ENCODE results near the gene PCSK9. TPM values are rescaled to one million over a fixed set of nuclear protein-coding genes. Genes with fewer than 3 reads are reported as not detected.

PCSK9 gene
- not detected for total RNA-seq

DNA sequence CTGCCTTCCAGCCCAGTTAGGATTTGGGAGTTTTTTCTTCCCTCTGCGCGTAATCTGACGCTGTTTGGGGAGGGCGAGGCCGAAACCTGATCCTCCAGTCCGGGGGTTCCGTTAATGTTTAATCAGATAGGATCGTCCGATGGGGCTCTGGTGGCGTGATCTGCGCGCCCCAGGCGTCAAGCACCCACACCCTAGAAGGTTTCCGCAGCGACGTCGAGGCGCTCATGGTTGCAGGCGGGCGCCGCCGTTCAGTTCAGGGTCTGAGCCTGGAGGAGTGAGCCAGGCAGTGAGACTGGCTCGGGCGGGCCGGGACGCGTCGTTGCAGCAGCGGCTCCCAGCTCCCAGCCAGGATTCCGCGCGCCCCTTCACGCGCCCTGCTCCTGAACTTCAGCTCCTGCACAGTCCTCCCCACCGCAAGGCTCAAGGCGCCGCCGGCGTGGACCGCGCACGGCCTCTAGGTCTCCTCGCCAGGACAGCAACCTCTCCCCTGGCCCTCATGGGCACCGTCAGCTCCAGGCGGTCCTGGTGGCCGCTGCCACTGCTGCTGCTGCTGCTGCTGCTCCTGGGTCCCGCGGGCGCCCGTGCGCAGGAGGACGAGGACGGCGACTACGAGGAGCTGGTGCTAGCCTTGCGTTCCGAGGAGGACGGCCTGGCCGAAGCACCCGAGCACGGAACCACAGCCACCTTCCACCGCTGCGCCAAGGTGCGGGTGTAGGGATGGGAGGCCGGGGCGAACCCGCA is at the start of gene PCSK9:
TSS of gene PCSK9 (plus strand) at position 207 of the 741 bp plus-strand sequence. CDS start at position 497, 290 bp downstream.
- ChIA-PET CTCF (no interaction called here), POLR2A (no interaction called here)
- H3K4me1 Mint-ChIP-seq, result peaks cover 2% of the 10 kb centered on the region
- H3K27me3 Mint-ChIP-seq, result peaks cover 71% of the 10 kb centered on the region
- H3K9me3 Mint-ChIP-seq, result no peaks in the 10 kb centered on the region
- H3K36me3 Mint-ChIP-seq (ENCODE audit: low read depth), result no peaks in the 10 kb centered on the region
- H3K27ac Mint-ChIP-seq, result no peak within 1 kb of the TSS
- no peak for DNase-seq
- H3K4me3 Mint-ChIP-seq, result no peak within 1 kb of the TSS

DNA sequence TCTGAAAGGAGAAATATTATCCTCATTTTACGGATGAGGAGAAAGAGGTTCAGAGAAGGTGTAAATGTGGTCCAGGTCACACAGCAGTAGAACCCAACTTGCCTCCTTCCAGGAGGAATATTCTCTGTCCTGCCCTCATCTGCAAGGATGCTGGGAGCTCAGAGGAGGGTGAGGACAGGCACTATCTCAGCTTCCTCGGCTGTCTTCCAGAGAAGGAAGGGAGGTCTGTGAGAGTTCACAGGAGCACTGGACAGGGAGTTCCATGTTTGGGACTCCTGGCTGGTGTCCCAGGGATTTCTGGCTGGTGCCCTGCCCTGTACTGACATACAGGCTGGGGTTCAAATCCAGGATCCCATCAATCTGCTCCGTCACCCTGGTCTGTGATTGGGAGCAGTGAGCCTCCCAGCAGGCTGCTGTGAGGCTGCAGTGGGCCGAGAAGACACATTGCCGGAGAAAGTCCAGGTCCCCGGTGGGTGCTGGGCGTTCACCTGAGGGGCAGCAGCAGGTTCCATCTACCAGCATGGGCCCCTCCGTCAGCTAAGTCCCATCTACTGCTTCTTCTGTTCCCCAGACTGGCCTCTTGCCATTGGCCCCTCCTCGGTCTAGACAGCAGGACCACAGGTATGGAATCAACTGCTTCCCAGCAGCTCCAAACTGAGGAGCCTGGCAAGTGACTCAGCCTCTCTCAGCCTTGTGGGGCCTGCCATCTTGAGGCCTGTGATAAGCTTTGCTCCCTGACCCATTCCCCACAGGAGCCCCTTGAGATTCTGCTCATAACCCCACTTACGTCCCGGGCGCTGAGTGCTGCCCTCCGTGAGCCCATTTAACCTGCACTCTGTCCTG is 49.2 kb upstream of the PCSK9 start:
- CTCF ChIA-PET, result interaction anchor here (0.6 to 3.6 kb wide), 3 partner anchors 19 to 724 kb away, joined by 3 to 15 read pairs (median 4); no protein-coding TSS in a partner anchor
- POLR2A ChIA-PET, result no interaction called here
- Mint-ChIP-seq H3K27ac (no peak overlapping the region), H3K4me1 (peaks cover 6% of the 10 kb centered on the region), H3K9me3 (no peaks in the 10 kb centered on the region), H3K27me3 (peaks cover 1% of the 10 kb centered on the region), H3K36me3 (ENCODE audit: low read depth) (no peaks in the 10 kb centered on the region), H3K4me3 (no peak overlapping the region)
- no peak for DNase-seq

GRCh38 chr1:54990916-54991315 is 48.4 kb upstream of the PCSK9 start:
- no peak overlapping the region for H3K27ac Mint-ChIP-seq
- no peaks in the 10 kb centered on the region for H3K9me3 Mint-ChIP-seq
- no peak for DNase-seq
- peaks cover 13% of the 10 kb centered on the region for H3K4me1 Mint-ChIP-seq
- CTCF ChIA-PET, result interaction anchor here (3.6 kb wide), 1 partner anchor 41 kb away, joined by 15 read pairs; no protein-coding TSS in a partner anchor
- POLR2A ChIA-PET, result no interaction called here
- no peaks in the 10 kb centered on the region for H3K36me3 Mint-ChIP-seq (ENCODE audit: low read depth)
- no peak overlapping the region for H3K4me3 Mint-ChIP-seq
- H3K27me3 Mint-ChIP-seq, result peaks cover 7% of the 10 kb centered on the region

- no peak for DNase-seq
- ChIA-PET POLR2A (no interaction called here), CTCF (interaction anchor here (0.8 to 3.6 kb wide), 2 partner anchors 8 to 42 kb away, joined by 3 to 15 read pairs; no protein-coding TSS in a partner anchor)
- Mint-ChIP-seq H3K27me3 (peaks cover 16% of the 10 kb centered on the region), H3K4me1 (peaks cover 23% of the 10 kb centered on the region), H3K36me3 (ENCODE audit: low read depth) (no peaks in the 10 kb centered on the region), H3K4me3 (no peak overlapping the region), H3K27ac (no peak overlapping the region), H3K9me3 (no peaks in the 10 kb centered on the region)
These were observed 47.4 kb upstream of the PCSK9 start for GRCh38 chr1:54991939-54992338.

DNA sequence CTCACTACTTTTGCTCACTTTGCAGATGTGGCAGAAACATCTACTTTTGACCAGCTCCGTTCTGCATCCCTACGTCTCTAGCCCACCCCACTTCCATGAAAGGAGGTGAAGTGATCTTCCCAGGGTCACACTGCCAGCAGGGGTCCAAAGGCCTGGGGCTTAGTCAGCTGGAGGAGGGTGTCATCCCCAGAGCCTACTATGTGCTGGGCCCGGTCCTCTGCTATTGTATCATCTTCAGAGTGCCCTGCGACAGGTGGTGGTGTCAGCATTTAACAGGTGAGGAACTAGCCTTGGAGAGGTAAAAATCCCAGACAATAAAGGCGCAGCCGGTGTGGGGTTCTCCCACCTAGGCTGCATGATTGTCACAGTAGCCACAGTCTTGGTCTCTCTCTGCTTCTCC is 46.2 kb upstream of the PCSK9 start:
- ChIA-PET CTCF (interaction anchor here (0.8 to 1.6 kb wide), 2 partner anchors 23 to 48 kb away, joined by 3 to 5 read pairs; no protein-coding TSS in a partner anchor), POLR2A (no interaction called here)
- H3K27ac Mint-ChIP-seq, result no peak overlapping the region
- no peaks in the 10 kb centered on the region for H3K36me3 Mint-ChIP-seq (ENCODE audit: low read depth)
- no peak for DNase-seq
- no peaks in the 10 kb centered on the region for H3K9me3 Mint-ChIP-seq
- peaks cover 26% of the 10 kb centered on the region for H3K27me3 Mint-ChIP-seq
- peaks cover 28% of the 10 kb centered on the region for H3K4me1 Mint-ChIP-seq
- no peak overlapping the region for H3K4me3 Mint-ChIP-seq

DNA sequence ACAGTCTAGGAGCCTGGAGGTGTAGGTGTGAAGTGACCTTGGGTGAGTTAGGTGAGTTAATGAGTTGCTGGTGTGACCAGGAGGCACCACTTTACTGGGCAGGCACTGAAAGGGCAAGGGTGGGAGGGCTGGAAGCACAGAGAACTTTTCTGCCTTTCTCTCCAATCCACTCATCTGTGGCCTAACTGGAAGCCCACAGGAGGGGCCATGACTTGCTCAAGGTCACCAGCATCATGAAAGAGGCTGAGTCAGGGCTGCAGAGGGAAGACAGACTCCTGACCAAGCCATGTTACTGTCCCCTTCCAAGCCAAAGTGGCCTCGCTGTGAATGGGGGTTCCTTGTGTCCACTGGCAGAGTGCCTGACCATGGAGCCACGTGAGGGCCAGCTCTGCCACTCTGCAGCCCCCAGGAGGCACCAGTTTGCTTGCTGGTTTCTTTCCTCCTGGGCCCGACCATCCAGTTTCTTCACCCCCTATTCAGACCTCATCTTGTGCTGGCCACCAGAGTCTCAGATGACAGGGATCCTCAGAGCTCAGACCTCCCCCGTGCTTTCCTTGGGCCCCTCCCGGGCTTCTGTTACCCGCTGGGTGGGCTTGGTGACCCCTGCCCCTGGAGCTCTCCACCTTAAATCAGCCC is 44.9 kb upstream of the PCSK9 start:
- Mint-ChIP-seq H3K27me3 (peaks cover 31% of the 10 kb centered on the region), H3K27ac (peak overlapping the region; percentile 84), H3K9me3 (no peaks in the 10 kb centered on the region), H3K36me3 (ENCODE audit: low read depth) (no peaks in the 10 kb centered on the region), H3K4me1 (peaks cover 28% of the 10 kb centered on the region), H3K4me3 (no peak overlapping the region)
- DNase-seq, result no peak
- ChIA-PET POLR2A (no interaction called here), CTCF (interaction anchor here (0.6 to 4.9 kb wide), 2 partner anchors 47 to 566 kb away, joined by 4 to 94 read pairs; no protein-coding TSS in a partner anchor)

DNA sequence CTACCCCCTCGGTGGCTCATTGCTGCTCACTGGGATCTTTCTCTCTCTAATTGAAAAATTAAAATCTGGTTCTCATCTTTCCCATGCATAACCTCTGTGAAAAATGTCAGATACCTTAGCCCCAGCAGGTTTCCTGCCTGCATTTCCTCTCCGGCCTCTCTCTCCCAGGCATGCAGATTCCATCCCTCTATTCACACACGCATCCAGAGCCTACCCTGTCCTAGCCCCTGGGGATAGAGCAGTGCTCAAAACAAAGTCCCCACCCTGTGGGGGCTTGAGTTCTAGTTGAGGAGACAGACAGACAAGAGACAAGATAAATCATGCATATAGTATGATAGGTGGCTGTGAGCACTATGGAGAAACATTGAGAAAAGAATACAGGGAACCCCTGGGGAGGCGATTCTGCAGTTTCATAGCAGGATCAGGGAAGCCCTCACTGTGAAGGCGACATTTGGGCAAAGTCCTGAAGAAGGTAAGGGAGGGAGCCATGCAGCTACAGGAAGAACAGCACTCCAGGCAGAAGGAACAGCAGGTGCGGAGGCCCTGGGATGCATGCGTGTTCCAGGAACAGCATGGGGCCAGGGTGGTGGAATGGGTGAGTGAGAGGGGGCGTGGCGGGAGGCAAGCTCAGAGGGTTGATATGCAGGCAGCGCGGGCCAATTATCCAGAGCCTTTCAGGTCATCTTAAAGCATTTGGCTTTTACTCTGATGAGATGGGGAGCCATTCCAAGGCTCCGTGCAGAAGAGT is 44.2 kb upstream of the PCSK9 start:
- Mint-ChIP-seq H3K9me3 (no peaks in the 10 kb centered on the region), H3K4me3 (no peak overlapping the region), H3K36me3 (ENCODE audit: low read depth) (no peaks in the 10 kb centered on the region), H3K4me1 (peaks cover 28% of the 10 kb centered on the region), H3K27ac (peak overlapping the region; percentile 84), H3K27me3 (peaks cover 35% of the 10 kb centered on the region)
- CTCF ChIA-PET, result interaction anchor here (1.2 to 4.9 kb wide), 10 partner anchors 8 to 191 kb away, joined by 3 to 94 read pairs (median 5); no protein-coding TSS in a partner anchor
- DNase-seq, result no peak
- POLR2A ChIA-PET, result no interaction called here

DNA sequence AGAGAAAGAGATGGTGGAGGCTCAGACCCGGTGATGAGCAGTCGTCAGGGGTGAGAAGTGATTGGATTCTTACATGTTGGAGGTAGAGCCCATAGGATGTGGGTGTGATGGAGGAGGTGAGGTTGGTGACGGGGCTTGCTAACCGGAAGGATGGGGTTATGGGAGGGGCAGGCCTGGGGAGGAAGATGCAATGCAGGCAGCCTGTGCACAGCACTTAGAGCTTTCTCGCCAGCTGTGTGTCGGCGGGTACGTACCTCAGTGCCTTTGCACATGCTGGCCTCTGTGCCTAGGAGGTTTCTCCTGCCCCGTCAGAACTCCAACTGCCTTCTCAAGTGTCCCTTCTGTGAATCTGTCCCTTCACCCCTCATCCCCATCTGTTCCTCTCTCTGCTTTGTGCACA is 43.5 kb upstream of the PCSK9 start:
- peaks cover 28% of the 10 kb centered on the region for H3K4me1 Mint-ChIP-seq
- H3K4me3 Mint-ChIP-seq, result no peak overlapping the region
- ChIA-PET POLR2A (no interaction called here), CTCF (interaction anchor here (1.0 to 4.9 kb wide), 17 partner anchors 9 to 323 kb away, joined by 3 to 94 read pairs (median 4); partner anchors contain the start of gene DHCR24)
- peak; percentile 66 for DNase-seq
- peak overlapping the region; percentile 84 for H3K27ac Mint-ChIP-seq
- H3K9me3 Mint-ChIP-seq, result no peaks in the 10 kb centered on the region
- H3K36me3 Mint-ChIP-seq (ENCODE audit: low read depth), result no peaks in the 10 kb centered on the region
- peaks cover 35% of the 10 kb centered on the region for H3K27me3 Mint-ChIP-seq

- POLR2A ChIA-PET, result no interaction called here
- Mint-ChIP-seq H3K27me3 (peaks cover 35% of the 10 kb centered on the region), H3K27ac (peak overlapping the region; percentile 84), H3K4me1 (peaks cover 28% of the 10 kb centered on the region), H3K36me3 (ENCODE audit: low read depth) (no peaks in the 10 kb centered on the region), H3K9me3 (no peaks in the 10 kb centered on the region), H3K4me3 (no peak overlapping the region)
- CTCF ChIA-PET, result interaction anchor here (1.0 to 4.9 kb wide), 17 partner anchors 9 to 324 kb away, joined by 3 to 94 read pairs (median 4); partner anchors contain the start of gene DHCR24
- DNase-seq, result peak; percentile 82
These were observed 42.9 kb upstream of the PCSK9 start for GRCh38 chr1:54996359-54996868.

DNA sequence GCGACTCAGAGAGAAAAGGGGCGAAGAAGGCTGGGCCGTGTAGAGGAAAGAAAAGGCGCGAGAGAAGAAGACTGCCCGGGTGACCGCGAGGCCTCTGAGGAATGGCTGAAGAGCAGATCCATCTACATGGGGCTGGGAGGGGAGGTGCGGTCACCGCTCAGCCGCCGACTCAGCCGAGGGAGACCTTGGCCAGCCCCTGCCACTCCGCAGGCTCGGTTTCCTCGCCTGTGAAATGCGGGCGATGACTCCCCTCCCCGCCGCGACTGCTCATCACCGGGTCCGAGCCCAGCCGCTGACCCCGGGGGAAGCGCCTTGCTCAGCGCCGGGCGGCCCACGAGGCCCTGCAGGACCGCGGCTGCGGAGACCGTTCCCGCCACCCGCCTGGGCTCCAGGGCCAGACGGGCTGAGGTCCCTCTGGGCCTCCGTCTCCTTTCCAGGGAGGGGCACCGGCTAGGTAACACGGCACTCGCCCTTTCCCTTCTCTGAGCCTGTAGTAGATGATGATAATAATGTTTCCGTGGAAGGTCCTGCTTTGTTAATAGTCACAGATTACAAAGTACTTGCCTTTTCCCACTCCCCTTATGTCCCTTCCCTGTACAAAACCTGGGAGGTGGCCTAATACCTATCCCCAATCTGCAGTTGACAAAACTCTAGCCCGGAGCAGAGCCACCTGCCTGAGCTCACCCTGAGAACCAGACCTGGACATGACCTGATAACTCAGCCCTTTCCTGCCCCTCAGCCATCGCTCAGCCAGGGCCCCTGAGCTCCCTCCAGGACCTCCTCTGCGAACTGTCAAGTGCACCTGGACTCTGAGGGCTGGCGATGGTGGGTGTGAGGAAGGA is 42.3 kb upstream of the PCSK9 start:
- Mint-ChIP-seq H3K27me3 (peaks cover 35% of the 10 kb centered on the region), H3K4me3 (no peak overlapping the region), H3K27ac (peak overlapping the region; percentile 26), H3K36me3 (ENCODE audit: low read depth) (no peaks in the 10 kb centered on the region), H3K9me3 (no peaks in the 10 kb centered on the region), H3K4me1 (peaks cover 28% of the 10 kb centered on the region)
- DNase-seq, result no peak
- ChIA-PET POLR2A (no interaction called here), CTCF (interaction anchor here (1.0 to 4.9 kb wide), 15 partner anchors 10 to 325 kb away, joined by 3 to 94 read pairs (median 5); partner anchors contain the start of gene DHCR24)

GRCh38 chr1:54997711-54997986 is 41.7 kb upstream of the PCSK9 start:
- CTCF ChIA-PET, result interaction anchor here (1.9 to 4.9 kb wide), 3 partner anchors 10 to 50 kb away, joined by 5 to 94 read pairs (median 20); no protein-coding TSS in a partner anchor
- no peak for DNase-seq
- POLR2A ChIA-PET, result no interaction called here
- H3K4me1 Mint-ChIP-seq, result peaks cover 28% of the 10 kb centered on the region
- peaks cover 35% of the 10 kb centered on the region for H3K27me3 Mint-ChIP-seq
- H3K9me3 Mint-ChIP-seq, result no peaks in the 10 kb centered on the region
- H3K4me3 Mint-ChIP-seq, result no peak overlapping the region
- no peaks in the 10 kb centered on the region for H3K36me3 Mint-ChIP-seq (ENCODE audit: low read depth)
- H3K27ac Mint-ChIP-seq, result peak overlapping the region; percentile 26

Data from activated CD4-positive, alpha-beta T cell treated with anti-CD3 and anti-CD28 coated beads, Interleukin-2, amount 10 ng/mL, durations not matched to agents 7 days and 5 days (primary cell).